RPMI8226 (cell line): ENCODE measurements around the gene SLC39A11.
"Not testable (repeated sequence)": the region's sequence is repeated elsewhere in the genome, so short reads cannot be mapped to it uniquely, and the experiment has no call there.

Experiments used
- DNase-seq: peaks from one replicate; pipeline ENCODE4 v3.0.0-alpha.2; 2015

Gene SLC39A11

DNA sequence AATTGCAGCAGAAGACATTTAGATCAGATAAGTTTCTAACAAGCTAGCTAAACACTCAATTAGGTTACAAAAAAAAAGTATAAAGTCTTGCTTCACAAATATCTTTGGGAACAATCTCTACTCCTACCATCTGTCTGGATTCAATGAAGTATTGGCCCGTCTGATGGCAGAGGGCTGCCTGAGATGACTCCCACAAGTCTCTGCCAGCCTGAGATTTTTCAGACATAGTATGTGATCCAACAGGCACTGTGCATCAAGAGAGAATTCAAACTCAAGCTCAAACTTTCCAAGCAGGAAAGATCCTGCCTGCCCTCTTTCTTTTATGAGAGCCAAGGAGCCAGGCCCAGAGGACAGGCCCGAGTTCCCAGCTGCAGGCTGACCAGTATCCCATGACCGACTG lies 22.6 kb downstream of the SLC39A11 start:
- no peak for DNase-seq

DNA sequence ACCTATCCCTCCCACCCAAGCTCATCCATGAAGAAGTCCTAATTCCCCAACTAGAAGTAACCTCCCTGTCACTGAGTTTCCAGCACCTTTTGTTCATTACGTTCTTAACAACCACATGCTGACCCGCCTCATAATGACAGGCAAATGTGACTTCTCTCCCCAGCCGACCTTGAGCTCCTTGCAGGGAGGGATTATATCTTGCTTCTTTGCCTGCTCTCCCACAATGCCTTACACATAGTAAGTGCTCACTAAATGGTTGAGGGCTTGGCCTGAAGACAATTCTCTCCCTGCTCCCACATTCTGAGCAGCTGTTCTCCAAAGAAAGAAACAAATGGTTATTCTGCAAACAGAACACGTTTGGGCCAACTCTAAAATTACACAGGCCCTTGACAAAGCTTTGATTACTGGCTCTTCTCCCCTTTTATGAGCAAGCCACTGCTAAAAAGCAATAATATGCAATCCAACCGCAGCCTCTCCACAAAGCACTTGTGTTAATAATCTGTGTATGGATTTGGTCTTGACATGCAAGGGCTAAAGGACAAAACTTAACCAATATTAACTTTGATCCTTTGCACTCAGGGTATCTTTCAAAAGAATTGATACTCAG lies 23.2 kb downstream of the SLC39A11 start:
- DNase-seq = no peak

DNA sequence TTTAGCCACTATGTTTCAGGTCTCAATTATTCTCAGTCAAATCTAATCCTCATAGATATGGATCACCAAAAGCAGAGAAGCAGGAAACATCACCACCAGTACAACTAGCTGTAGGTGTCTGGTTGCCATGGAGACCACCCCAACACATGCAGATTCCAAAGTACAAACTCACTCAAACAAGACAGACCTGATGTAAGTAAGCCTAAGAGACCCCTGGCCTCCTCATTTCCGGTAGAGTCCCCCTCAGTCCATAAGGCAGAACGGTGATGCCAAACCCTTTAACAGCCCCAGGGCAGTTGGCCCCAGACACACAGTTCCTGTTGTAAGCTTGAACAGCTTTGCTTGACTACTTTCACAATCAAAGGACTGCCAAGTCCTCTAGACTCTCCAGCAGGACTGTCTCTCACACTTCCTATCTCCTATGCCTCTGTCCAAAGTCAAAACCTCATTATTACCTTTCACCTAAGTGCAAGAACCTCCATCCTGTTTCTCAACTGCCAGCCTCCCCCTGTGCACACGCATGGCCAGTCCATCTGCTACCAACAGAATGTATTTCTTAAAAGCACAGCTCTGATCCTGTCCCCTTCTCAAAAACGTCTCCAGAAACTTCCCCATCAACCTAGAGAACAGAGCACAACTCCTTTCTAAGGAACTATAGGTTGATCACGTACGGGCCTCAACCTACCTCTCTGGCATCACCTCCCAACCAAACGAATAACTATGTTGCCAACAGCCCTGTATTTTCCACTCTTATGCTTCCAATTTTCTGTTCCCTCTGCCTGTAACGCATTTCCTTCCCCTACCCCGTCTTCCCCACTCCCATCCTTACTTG lies 23.9 kb downstream of the SLC39A11 start:
- no peak for DNase-seq

DNA sequence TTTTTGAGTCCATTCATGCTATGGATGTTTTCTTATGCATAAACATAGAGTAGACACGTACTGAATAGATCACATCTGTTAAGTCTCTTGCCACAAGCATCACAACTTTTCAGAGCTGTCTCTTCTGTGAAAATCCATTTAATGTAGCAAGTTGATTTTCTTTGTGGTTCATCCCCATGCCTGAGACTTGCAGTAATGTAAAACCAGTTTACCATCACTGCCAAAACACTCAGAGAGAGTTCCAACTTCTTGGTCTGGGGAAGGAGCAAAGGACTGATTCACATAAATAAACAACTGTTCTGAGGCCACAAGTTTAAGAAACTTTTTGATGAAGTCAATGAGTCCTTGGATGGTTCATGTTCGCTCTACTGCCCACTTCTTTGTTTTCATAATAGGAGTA lies 24.8 kb downstream of the SLC39A11 start:
- not testable (repeated sequence) for DNase-seq

DNA sequence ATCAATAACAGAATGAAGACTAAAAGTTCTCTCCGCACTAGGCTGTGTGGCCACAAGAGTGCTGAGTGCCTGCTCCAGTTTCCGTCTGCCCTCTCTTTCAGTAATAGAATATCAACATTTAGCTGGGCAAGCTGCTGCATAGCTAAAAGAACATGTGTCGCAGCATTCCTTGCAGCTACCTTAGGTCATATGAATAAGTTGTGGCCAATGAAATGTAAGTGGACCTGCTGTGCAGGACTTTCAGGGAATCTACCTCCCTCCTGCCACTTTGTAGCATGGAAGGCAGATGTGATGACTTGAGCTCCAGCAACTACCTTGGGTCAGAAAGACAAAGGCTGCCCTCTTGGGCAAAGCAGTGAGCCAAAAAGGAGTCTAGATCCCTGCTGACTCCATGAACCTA lies 25.4 kb downstream of the SLC39A11 start:
- no peak for DNase-seq

DNA sequence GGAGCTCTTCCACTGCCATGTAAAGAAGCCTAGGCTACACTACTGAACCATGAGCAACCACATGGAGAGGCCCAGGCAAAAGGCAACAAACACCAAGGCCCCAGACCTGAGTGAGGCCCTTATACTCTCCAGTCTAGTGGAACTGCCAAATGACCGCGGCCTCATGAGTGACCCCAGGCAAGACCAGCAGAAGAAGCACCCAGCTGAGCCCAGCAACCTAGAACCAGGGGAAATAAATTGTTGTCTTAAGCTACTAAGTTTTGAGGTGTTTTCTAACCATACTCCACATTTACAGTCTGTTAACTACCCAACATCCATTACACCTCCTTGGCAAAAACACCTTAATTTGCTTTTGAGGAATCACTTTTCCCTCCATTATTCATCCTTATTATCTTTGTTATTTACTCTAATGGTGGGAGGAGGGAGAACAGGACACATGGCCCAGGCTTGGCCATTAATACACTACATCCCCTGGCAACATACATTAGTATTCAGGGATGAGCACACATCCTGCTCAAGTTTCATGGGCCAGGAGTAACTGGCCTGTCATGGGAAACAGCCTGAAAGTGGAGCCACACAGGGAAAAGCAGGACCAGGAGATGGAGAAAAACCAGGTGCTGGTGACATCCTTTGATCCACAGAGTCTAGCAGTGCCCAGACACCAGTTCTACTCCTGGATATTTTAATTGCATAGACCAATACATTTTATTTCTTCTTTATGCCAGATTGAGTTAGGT lies 26.2 kb downstream of the SLC39A11 start:
- no peak for DNase-seq

DNA sequence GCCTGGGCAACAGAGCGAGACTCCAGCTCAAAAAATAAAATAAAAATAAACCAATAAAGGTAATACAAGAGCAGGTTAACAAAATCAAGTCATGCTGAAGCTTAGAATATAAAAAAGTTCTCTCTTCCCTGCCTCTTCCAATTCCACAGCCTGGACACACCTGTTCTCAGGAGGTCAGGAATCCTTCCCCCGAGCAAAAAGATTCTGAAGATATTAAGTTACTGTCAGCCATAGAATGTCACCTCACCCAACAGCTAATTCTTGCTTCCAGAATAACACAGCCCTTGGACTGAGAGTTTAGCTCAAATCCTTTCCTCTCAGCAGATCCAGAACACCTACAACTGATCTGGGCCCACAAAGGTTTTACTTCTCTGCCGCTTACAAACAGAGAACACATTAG lies 27.1 kb downstream of the SLC39A11 start:
- no peak for DNase-seq

DNA sequence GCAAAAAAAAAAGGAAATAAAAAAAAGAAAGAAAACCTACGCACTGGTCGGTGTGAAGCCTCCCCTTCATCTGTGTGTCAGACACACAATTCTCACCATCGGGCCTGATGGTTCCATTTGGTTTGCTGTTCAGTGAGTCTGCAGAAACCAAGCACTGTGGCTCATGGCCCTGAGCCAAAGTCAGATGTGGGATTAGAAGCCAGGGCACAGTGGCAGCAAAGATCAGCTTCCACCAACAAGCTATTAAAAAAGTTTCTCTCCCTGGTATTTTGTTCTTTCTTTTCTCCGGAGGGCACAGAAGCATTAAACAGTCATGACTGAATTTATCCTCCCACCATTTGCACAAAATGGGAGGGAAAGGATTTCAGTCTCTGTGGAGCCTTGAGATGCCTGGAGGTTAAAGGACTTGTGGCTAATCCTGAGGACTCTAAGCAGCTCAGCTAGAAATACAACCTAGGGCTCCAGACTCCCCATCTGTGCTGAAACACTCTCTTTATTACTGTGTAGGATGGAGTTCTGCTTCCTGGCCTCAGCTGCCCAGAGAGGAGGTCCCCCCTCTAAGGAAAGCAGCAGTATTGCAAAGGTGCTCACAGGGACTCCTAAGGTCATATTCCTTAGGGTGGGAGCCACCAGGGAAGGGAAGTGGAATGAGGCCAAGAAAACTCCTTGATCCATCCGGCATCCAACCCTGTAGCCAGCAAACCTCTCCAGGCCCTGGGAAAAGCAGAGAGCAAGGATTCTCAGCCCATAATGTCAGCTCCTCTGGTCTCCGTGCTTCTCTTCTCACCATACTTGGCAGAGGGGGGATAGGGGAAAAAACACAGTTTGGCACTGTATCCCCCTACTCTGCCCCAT lies 28.2 kb downstream of the SLC39A11 start:
- no peak for DNase-seq

DNA sequence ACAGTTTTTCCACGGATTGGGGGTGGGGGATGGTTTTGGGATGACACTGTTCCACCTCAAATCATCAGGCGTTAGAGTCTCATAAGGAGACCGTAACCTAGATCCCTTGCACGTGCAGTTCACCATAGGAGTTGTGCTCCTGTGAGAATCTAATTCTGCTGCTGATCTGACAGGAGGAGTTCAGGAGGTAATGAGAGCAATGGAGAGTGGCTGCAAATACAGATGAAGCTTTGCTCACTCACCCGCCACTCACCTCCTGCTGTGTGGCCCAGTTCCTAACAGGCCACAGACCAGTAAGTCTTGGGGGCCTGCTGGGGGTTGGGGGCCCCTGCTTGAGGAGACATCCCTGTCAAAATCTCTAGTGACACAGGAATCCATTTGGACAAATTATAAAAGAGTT lies 29.8 kb downstream of the SLC39A11 start:
- no peak for DNase-seq

DNA sequence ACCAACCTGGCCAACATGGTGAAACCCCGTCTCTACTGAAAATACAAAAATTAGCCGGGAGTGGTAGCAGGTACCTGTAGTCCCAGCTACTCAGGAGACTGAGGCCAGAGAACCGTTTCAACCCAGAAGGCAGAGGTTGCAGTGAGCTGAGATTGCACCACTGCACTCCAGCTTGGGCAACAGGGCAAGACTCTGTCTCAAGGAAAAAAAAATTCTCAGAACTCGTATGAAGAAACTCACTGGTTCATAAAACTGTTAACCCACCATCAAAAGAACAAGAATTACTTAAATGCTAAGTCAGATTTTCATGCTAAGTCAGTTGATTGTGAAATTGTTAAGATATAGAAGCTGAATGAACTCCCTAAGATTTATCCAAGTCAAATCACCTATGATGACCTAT lies 31.3 kb downstream of the SLC39A11 start:
- no peak for DNase-seq

DNA sequence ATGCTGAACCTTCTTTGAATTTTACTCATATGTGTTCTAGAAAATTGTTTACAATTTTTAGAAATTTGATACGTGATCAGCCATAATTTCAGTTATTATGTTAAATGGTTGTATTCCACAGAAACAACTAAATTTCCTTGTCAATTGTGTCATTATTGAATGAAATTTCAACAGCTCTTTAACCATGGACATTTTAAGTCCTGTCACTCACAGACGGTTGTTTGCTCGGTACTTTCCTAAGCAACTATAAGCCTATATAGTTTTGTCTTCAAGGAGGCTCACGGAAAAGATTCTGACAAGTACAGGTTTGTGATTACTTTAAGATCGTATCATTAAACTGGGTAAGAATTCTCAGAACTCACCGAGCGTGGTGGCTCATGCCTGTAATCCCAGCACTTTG lies 31.8 kb downstream of the SLC39A11 start:
- no peak for DNase-seq

DNA sequence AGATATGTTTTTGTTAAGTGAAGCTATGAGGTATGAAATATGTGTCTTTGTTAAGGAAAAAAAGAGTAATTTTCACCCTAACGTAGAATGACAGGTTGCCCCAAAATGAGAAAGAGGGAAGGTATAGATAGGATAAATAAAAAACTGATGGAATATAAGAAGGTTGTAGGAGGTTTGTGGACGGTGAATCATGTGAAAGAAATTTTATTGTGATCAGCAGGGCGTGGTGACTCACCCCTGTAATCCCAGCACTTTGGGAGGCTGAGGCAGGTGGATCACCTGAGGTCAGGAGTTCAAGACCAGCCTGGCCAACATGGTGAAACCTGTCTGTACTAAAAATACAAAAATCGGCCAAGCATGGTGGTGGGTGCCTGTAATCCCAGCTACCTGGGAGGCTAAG lies 32.8 kb downstream of the SLC39A11 start:
- DNase-seq = not testable (repeated sequence)

DNA sequence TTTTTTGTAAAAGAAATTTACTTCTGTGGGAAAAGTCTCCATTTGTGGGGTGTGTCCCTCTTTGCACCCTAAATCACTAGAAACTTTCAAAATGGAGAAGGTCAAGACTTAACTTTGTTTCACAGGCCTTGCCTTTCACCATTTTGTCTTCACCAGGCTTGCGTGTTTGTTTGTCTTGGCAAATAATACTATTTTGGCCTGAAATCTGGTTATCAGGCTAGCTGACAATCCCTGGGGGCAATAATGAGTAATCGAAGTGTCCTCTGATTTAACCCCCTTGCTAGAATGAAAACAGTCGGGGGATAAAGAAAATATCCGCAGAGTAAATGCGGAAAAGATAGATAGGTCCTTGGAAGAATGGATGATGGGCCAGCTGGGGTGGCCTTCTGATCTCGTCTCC lies 34.5 kb downstream of the SLC39A11 start:
- no peak for DNase-seq

DNA sequence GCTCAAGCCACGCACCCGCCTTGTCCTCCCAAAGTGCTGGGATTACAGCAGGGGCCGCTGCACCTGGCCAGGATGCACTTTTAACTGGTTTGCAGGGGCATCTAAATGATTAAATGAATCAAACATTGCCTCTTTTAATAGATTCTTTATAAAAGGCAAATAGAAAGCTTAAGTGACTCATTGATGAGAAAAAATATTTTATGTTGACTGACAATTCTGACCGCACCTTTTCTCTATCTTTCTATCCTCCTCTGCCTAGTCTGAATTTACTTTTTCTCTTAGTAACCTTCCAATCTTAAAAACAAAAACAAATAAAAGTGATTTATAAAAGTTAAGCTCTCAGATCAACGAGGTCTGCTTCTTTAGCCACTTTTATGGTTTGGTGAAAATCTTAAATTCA lies 35.3 kb downstream of the SLC39A11 start:
- DNase-seq = no peak

DNA sequence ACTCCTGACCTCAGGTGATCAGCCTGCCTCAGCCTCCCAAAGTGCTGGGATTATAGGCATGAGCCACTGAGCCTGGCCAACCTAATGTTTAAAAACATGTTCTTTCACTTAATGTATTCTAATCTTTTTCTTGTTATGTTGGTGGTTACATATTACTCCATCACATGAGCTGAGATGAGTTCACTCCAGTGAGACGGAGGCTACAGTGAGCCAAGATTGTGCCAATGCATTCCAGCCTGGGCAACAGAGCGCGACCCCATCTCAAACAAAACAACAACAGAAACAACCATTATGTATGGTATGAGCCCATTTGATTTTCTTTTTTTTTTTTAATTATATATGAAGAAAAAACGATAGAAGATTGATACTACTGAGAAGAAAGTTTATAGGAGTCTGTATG lies 39.6 kb downstream of the SLC39A11 start:
- DNase-seq = no peak

DNA sequence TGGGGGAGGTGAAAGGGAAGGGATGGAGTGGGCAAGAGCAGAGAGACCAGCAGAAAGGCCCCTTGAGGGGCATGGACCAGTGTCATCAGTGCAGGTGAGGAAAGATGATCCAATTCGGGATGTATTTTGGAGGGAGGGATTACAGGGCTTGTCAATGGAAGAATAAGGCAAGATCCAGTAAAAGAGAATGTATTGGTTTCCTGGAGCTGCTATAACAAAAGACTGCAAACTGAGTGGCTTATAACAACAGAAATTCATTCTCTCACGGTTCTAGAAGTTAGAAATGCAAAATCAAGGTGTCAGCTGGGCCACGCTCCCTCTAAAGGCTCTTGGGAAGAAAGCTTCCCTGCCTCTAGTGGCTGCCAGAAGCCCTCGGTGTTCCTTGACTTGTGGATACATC lies 41.7 kb downstream of the SLC39A11 start:
- no peak for DNase-seq

DNA sequence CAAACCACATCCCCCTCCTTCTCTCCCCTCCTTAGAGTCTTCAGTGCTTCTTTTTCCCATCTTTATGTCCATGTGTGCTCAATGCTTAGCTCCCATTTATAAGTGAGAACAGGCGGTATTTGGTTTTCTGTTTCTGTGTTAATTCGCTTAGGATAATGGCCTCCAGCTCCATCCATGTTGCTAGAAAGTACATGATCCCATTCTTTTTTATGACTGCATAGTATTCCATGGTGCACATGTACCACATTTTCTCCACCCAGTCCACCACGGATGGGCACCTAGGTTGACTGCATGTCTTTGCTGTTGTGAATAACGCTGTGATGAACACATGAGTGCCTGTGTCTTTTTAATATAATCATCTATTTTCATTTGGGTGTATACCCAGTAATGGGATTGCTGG lies 44.3 kb downstream of the SLC39A11 start:
- DNase-seq = no peak

DNA sequence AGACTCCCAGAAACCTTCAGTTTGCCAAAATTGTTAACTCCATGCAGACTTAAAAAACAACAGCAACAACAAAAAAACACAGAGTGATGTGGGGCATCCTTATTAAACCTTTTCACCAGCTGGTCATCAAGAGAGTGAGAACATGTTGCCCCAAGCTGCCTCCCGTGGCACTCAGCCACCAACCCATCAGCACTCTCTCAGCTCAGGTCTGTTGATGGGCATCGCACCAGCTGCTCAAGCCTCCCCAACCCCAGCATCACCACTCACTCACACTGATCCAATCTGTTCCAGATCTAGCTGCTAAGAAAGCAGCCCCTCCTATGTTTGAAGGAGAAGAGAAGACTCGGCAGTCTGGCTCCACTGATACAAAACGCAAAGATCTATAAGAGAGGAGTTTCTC lies 46.8 kb downstream of the SLC39A11 start:
- no peak for DNase-seq

DNA sequence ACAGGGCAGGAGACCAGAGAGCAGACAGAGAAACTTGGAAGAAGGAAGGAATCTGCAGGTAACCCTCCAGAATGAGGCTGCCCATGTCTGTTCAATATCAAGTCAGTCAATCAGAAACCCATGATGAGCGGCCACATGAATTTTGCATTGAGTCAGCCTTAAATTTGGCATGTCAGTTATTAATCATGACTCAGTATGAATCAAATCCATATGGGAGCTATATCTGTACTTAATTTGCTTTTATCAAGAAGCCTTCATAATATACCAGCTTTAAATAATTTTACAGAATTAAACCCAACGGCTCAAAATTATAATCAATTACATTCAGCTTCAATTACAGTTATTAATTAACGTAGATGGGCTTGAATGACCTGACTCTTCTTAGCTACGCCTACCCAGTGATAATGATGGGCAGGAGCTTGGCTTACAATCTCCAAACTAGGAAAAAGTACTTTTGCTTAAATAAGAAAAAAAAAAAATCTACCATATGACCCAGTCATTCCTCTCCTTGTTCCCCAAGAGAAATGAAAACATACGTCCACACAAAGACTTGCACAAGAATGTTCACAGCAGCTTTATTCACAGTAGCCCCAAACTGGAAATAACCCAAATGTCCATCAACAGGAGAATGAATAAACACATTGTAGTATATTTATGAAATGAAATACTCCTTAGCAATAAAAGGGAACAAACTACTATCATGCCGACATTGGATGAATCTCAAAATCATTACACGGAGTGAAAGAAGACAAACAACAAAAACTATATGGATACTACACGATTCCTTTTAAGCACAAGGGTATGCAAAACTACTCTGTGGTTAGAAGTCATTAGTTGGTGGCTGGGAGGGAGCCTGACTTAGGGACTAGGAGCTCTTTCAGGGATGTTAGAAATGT lies 48.6 kb downstream of the SLC39A11 start:
- DNase-seq = no peak

DNA sequence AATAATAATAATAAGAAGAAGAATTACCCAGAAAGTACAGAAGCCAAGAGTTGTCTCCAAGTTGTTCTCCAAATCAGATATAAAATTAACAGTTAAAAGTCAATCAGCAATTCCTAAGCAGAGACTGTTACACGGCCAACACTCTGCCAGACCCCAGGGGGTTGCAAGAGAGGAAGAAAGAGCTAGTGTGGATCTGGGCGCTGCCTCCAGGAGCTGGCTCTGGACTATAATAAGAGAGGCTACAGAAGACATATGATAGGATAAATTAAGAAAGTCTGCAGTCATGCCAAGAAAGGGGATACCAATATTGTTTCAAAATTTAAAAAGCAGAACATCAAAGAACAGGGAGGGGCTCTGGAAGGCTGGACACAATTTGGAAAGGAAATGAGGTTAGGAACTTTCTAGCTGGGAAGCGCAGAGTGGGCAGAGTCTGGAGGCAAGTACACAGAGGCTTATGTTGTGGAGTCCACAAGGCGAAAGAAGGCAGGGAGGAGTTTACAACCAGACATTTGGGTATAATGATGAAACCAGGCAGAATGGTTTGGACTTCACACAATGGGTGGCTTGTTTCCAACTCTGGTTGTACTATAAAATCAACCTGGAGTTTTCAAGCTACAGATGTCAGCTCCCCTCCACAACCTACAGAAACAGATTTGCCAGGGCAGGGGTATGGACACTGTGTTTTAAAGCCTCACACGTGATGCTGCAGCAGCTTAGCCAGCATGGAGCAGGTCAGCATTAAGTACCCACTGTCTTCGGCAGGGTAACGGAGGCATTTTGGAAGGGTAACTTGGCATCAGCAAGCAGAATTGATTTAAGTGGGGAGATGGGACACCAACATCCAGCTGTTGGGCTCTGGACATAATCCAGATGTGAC lies 49.4 kb downstream of the SLC39A11 start:
- DNase-seq = no peak

DNA sequence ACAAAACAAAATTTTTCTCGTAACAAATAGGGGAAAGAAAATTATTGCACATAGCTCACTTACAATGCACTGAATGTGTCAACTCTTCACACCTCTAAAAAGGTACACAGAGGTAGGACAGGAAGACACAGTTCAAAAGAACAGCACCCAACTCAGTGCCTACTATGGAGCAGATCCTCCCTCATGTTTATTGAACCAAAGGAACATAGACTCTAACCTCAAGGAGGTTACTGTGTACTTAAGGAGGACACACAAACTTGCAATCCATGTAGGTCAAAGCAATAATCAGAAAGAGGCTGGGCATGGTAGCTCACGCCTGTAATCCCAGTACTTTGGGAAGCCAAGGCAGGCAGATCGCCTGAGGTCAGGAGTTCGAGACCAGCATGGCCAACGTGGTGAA lies 50.3 kb downstream of the SLC39A11 start:
- DNase-seq = no peak
